Tibial artery (tissue), 4 donors: ENCODE results near the gene DISC1.

Experiments used
- DNase-seq, 2 donors: peaks; one replicate each; pipeline ENCODE4 v3.0.0-alpha.2; 2019
- H3K27ac ChIP-seq, 2 donors: fragments of 200-600 bp; sonication (generic) in 1 of 2; 1 replicate in 1 of 2; 2 replicates in 1 of 2; pipeline ENCODE4 v1.5.1; 2018 to 2019; ENCODE audit warnings: mild to moderate bottlenecking in 1 of 2
- H3K27me3 ChIP-seq, 2 donors: fragments of 200-600 bp; sonication (generic) in 1 of 2; one replicate each; pipeline versions ENCODE4 v1.5.1 to v1.6.0; 2016 to 2019
- H3K36me3 ChIP-seq, 3 donors: fragments of 200-600 bp; sonication (generic) in 2 of 3; one replicate each; pipeline ENCODE4 v1.5.1; 2016 to 2019; ENCODE audit warnings: mild to moderate bottlenecking in 2 of 3
- H3K4me1 ChIP-seq, 4 donors: fragments of 200-600 bp; sonication (generic) in 2 of 4; 1 replicate in 3 of 4; 2 replicates in 1 of 4; pipeline ENCODE4 v1.5.1; 2016 to 2019
- H3K4me3 ChIP-seq, 2 donors: fragments of 200-600 bp; sonication (generic) in 1 of 2; 1 replicate in 1 of 2; 2 replicates in 1 of 2; pipeline ENCODE4 v1.5.1; 2018 to 2019; ENCODE audit warnings: mild to moderate bottlenecking in 2 of 2
- H3K9me3 ChIP-seq, 3 donors: fragments of 200-600 bp; sonication (generic) in 1 of 3; one replicate each; pipeline ENCODE4 v1.5.1; 2016 to 2019
- CTCF ChIP-seq, 2 experiments: fragments of 200-600 bp in 1 of 2; fragments of 450-650 bp in 1 of 2; IDR thresholded peaks; one replicate each; pipeline ENCODE4 v1.5.1; 2017 to 2019; ENCODE audit warnings: antibody characterized with exemption in 2 of 2, mild to moderate bottlenecking in 1 of 2, moderate library complexity in 1 of 2
- intact Hi-C: fragments of 100-400 bp; cut with DNase I; formaldehyde crosslinking; loops from one replicate; pipeline ENCODE4 v1.15.0; 2023; ENCODE audit warnings: low total_unique reads

Gene DISC1

GRCh38 chr1:231923491-231924041 is 297.0 kb downstream of the DISC1 start:
- H3K36me3 ChIP-seq = no peaks in the 10 kb centered on the region
- intact Hi-C loops = no loop called here
- no peaks in the 10 kb centered on the region for H3K9me3 ChIP-seq
- no peak overlapping the region for H3K27ac ChIP-seq
- no peak for TF ChIP-seq CTCF (IDR thresholded peaks at IDR 0.05)
- DNase-seq = no peak
- H3K27me3 ChIP-seq = no peaks in the 10 kb centered on the region
- H3K4me1 ChIP-seq = peaks cover 0 to 11% (median 4%) of the 10 kb centered on the region in 4 donors
- H3K4me3 ChIP-seq = no peak overlapping the region

- Histone ChIP-seq H3K36me3 (no peaks in the 10 kb centered on the region), H3K9me3 (no peaks in the 10 kb centered on the region), H3K27me3 (no peaks in the 10 kb centered on the region), H3K4me3 (no peak overlapping the region), H3K4me1 (peaks cover 0 to 11% (median 4%) of the 10 kb centered on the region in 4 donors), H3K27ac (no peak overlapping the region)
- TF ChIP-seq CTCF (IDR thresholded peaks at IDR 0.05) = no peak
- DNase-seq = no peak
- intact Hi-C loops = no loop called here
Observed at GRCh38 chr1:231924180-231924579, 297.6 kb downstream of the DISC1 start.

DNA sequence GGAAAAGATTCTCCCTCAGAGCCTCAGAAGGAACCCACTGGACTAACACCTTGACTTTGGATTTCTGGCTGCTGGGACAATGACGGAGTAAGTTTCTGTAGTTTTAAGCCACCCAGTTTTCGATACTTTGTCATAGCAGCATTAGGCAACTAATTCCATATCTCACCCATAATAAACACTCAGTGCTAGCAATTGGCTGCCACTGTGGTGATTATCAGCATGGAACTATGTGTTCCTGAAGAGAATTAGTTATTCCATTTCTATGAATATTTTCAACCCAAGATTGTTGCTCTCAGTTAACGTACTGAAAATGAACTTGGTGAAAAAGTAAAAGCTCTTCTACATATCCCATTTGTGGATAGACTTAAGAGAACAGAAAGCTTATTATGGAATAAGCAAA is 299.3 kb downstream of the DISC1 start:
- Histone ChIP-seq H3K27ac (no peak overlapping the region), H3K27me3 (no peaks in the 10 kb centered on the region), H3K9me3 (no peaks in the 10 kb centered on the region), H3K4me3 (no peak overlapping the region), H3K36me3 (no peaks in the 10 kb centered on the region), H3K4me1 (no peaks in the 10 kb centered on the region)
- intact Hi-C loops = no loop called here
- no peak for TF ChIP-seq CTCF (IDR thresholded peaks at IDR 0.05)
- no peak for DNase-seq

GRCh38 chr1:231926340-231926739 is 299.8 kb downstream of the DISC1 start:
- intact Hi-C loops = no loop called here
- TF ChIP-seq CTCF (IDR thresholded peaks at IDR 0.05) = no peak
- H3K27ac ChIP-seq = no peak overlapping the region
- H3K4me1 ChIP-seq = no peaks in the 10 kb centered on the region
- H3K9me3 ChIP-seq = no peaks in the 10 kb centered on the region
- no peak for DNase-seq
- no peak overlapping the region for H3K4me3 ChIP-seq
- no peaks in the 10 kb centered on the region for H3K27me3 ChIP-seq
- H3K36me3 ChIP-seq = no peaks in the 10 kb centered on the region

GRCh38 chr1:231926933-231927332 is 300.3 kb downstream of the DISC1 start:
- no peaks in the 10 kb centered on the region for H3K27me3 ChIP-seq
- peaks cover 0 to 4% (median 0%) of the 10 kb centered on the region in 3 donors for H3K9me3 ChIP-seq
- no peak for DNase-seq
- H3K36me3 ChIP-seq = no peaks in the 10 kb centered on the region
- intact Hi-C loops = no loop called here
- TF ChIP-seq CTCF (IDR thresholded peaks at IDR 0.05) = no peak
- no peak overlapping the region for H3K27ac ChIP-seq
- no peak overlapping the region for H3K4me3 ChIP-seq
- no peaks in the 10 kb centered on the region for H3K4me1 ChIP-seq

GRCh38 chr1:231927431-231927830 is 300.8 kb downstream of the DISC1 start:
- Histone ChIP-seq H3K27ac (no peak overlapping the region), H3K4me3 (no peak overlapping the region), H3K36me3 (no peaks in the 10 kb centered on the region), H3K27me3 (no peaks in the 10 kb centered on the region), H3K9me3 (peaks cover 0 to 9% (median 0%) of the 10 kb centered on the region in 3 donors), H3K4me1 (no peaks in the 10 kb centered on the region)
- no peak for DNase-seq
- intact Hi-C loops = no loop called here
- TF ChIP-seq CTCF (IDR thresholded peaks at IDR 0.05) = no peak
